ENCODE measurements around the gene CALN1.

The CALN1 gene

GRCh38 chr7:72281308-72281707 is 130.8 kb downstream of the CALN1 start:
- Histone ChIP-seq H3K4ac (ENCODE audit: low read length) (no peak overlapping the region), H4K91ac (ENCODE audit: low read depth, low read length, poor library complexity) (no peak overlapping the region), H2AK5ac (ENCODE audit: low read depth, low read length) (no peak overlapping the region), H2AFZ (ENCODE audit: low read length) (no peak overlapping the region), H4K8ac (ENCODE audit: low read depth, low read length) (no peak overlapping the region), H2BK5ac (ENCODE audit: low read length) (no peak overlapping the region), H2BK120ac (ENCODE audit: low read depth, low read length) (no peak overlapping the region), H3K9ac (ENCODE audit: low read depth, low read length, poor library complexity) (no peak overlapping the region), H3K23ac (ENCODE audit: low read depth, low read length, poor library complexity) (no peak overlapping the region), H3K27me3 (ENCODE audit: control insufficient read depth in 3 of 3, insufficient read depth in 3 of 3, low read depth in 1 of 3, low read length in 3 of 3) (no peaks in the 10 kb centered on the region), H2BK12ac (ENCODE audit: low read length) (no peak overlapping the region), H3K36me3 (replicated peaks in 1 of 2; ENCODE audit: control insufficient read depth in 2 of 2, insufficient read depth in 2 of 2, low read length in 2 of 2) (no peaks in the 10 kb centered on the region), H3K4me3 (ENCODE audit: low read length in 2 of 2) (no peak overlapping the region), H3K14ac (ENCODE audit: low read length) (no peak overlapping the region), H3K4me2 (ENCODE audit: insufficient read depth, low read length, poor library complexity, severe bottlenecking) (no peak overlapping the region), H2BK15ac (ENCODE audit: low read length) (no peak overlapping the region), H3K79me1 (ENCODE audit: low read depth, low read length) (no peaks in the 10 kb centered on the region), H3K27ac (replicated peaks; ENCODE audit: low read length) (no peak overlapping the region), H3K4me1 (ENCODE audit: control insufficient read depth in 2 of 2, insufficient read depth in 1 of 2, low read depth in 1 of 2, low read length in 2 of 2) (peaks cover 0 to 2% of the 10 kb centered on the region in 2 donors), H3K18ac (ENCODE audit: low read length) (no peak overlapping the region), H3K9me3 (replicated peaks in 1 of 2; ENCODE audit: control insufficient read depth in 2 of 2, insufficient read depth in 1 of 2, low read depth in 1 of 2, low read length in 2 of 2) (peaks cover 0 to 5% of the 10 kb centered on the region in 2 donors)
- no peak for DNase-seq (ENCODE audit: low spot score)
- no CpG with 5 or more reads among the region's 2 CpGs for WGBS, 2 donors (ENCODE audit: extremely low coverage in 2 of 2, insufficient read length in 2 of 2, insufficient replicate concordance in 1 of 2)

- Histone ChIP-seq H3K9me3 (replicated peaks in 1 of 2; ENCODE audit: control insufficient read depth in 2 of 2, insufficient read depth in 1 of 2, low read depth in 1 of 2, low read length in 2 of 2) (peaks cover 0 to 7% of the 10 kb centered on the region in 2 donors), H3K23ac (ENCODE audit: low read depth, low read length, poor library complexity) (no peak overlapping the region), H3K36me3 (replicated peaks in 1 of 2; ENCODE audit: control insufficient read depth in 2 of 2, insufficient read depth in 2 of 2, low read length in 2 of 2) (no peaks in the 10 kb centered on the region), H3K4me2 (ENCODE audit: insufficient read depth, low read length, poor library complexity, severe bottlenecking) (no peak overlapping the region), H3K27me3 (ENCODE audit: control insufficient read depth in 3 of 3, insufficient read depth in 3 of 3, low read depth in 1 of 3, low read length in 3 of 3) (no peaks in the 10 kb centered on the region), H2BK5ac (ENCODE audit: low read length) (no peak overlapping the region), H2AFZ (ENCODE audit: low read length) (no peak overlapping the region), H3K27ac (replicated peaks; ENCODE audit: low read length) (no peak overlapping the region), H2BK120ac (ENCODE audit: low read depth, low read length) (no peak overlapping the region), H2BK15ac (ENCODE audit: low read length) (no peak overlapping the region), H4K8ac (ENCODE audit: low read depth, low read length) (no peak overlapping the region), H3K4me3 (ENCODE audit: low read length in 2 of 2) (no peak overlapping the region), H3K4me1 (ENCODE audit: control insufficient read depth in 2 of 2, insufficient read depth in 1 of 2, low read depth in 1 of 2, low read length in 2 of 2) (peaks cover 0 to 2% of the 10 kb centered on the region in 2 donors), H3K4ac (ENCODE audit: low read length) (no peak overlapping the region), H3K9ac (ENCODE audit: low read depth, low read length, poor library complexity) (no peak overlapping the region), H4K91ac (ENCODE audit: low read depth, low read length, poor library complexity) (no peak overlapping the region), H2AK5ac (ENCODE audit: low read depth, low read length) (no peak overlapping the region), H3K79me1 (ENCODE audit: low read depth, low read length) (no peaks in the 10 kb centered on the region), H2BK12ac (ENCODE audit: low read length) (no peak overlapping the region), H3K18ac (ENCODE audit: low read length) (no peak overlapping the region), H3K14ac (ENCODE audit: low read length) (no peak overlapping the region)
- DNase-seq (ENCODE audit: low spot score), result no peak
- WGBS, 2 donors (ENCODE audit: extremely low coverage in 2 of 2, insufficient read length in 2 of 2, insufficient replicate concordance in 1 of 2), result no CpG with 5 or more reads among the region's 3 CpGs
Observed at GRCh38 chr7:72279203-72279602, 132.9 kb downstream of the CALN1 start.

GRCh38 chr7:72278550-72278949 is 133.6 kb downstream of the CALN1 start:
- H3K27me3 ChIP-seq (ENCODE audit: control insufficient read depth in 3 of 3, insufficient read depth in 3 of 3, low read depth in 1 of 3, low read length in 3 of 3), result no peaks in the 10 kb centered on the region
- no peak overlapping the region for H3K4me3 ChIP-seq (ENCODE audit: low read length in 2 of 2)
- H3K18ac ChIP-seq (ENCODE audit: low read length), result no peak overlapping the region
- H3K9ac ChIP-seq (ENCODE audit: low read depth, low read length, poor library complexity), result no peak overlapping the region
- no peak overlapping the region for H2AFZ ChIP-seq (ENCODE audit: low read length)
- H2BK12ac ChIP-seq (ENCODE audit: low read length), result no peak overlapping the region
- no peak overlapping the region for H3K14ac ChIP-seq (ENCODE audit: low read length)
- H4K91ac ChIP-seq (ENCODE audit: low read depth, low read length, poor library complexity), result no peak overlapping the region
- no peak overlapping the region for H3K4ac ChIP-seq (ENCODE audit: low read length)
- no peak overlapping the region for H3K23ac ChIP-seq (ENCODE audit: low read depth, low read length, poor library complexity)
- no peak overlapping the region for H2BK15ac ChIP-seq (ENCODE audit: low read length)
- H2BK120ac ChIP-seq (ENCODE audit: low read depth, low read length), result no peak overlapping the region
- H3K27ac ChIP-seq (replicated peaks; ENCODE audit: low read length), result no peak overlapping the region
- no peak overlapping the region for H2BK5ac ChIP-seq (ENCODE audit: low read length)
- DNase-seq (ENCODE audit: low spot score), result no peak
- no peaks in the 10 kb centered on the region for H3K79me1 ChIP-seq (ENCODE audit: low read depth, low read length)
- H3K4me2 ChIP-seq (ENCODE audit: insufficient read depth, low read length, poor library complexity, severe bottlenecking), result no peak overlapping the region
- no peaks in the 10 kb centered on the region for H3K36me3 ChIP-seq (replicated peaks in 1 of 2; ENCODE audit: control insufficient read depth in 2 of 2, insufficient read depth in 2 of 2, low read length in 2 of 2)
- WGBS, 2 donors (ENCODE audit: extremely low coverage in 2 of 2, insufficient read length in 2 of 2, insufficient replicate concordance in 1 of 2), result no CpG with 5 or more reads among the region's 8 CpGs
- peaks cover 0 to 6% of the 10 kb centered on the region in 2 donors for H3K9me3 ChIP-seq (replicated peaks in 1 of 2; ENCODE audit: control insufficient read depth in 2 of 2, insufficient read depth in 1 of 2, low read depth in 1 of 2, low read length in 2 of 2)
- H4K8ac ChIP-seq (ENCODE audit: low read depth, low read length), result no peak overlapping the region
- H3K4me1 ChIP-seq (ENCODE audit: control insufficient read depth in 2 of 2, insufficient read depth in 1 of 2, low read depth in 1 of 2, low read length in 2 of 2), result peaks cover 0 to 2% of the 10 kb centered on the region in 2 donors
- H2AK5ac ChIP-seq (ENCODE audit: low read depth, low read length), result no peak overlapping the region

DNA sequence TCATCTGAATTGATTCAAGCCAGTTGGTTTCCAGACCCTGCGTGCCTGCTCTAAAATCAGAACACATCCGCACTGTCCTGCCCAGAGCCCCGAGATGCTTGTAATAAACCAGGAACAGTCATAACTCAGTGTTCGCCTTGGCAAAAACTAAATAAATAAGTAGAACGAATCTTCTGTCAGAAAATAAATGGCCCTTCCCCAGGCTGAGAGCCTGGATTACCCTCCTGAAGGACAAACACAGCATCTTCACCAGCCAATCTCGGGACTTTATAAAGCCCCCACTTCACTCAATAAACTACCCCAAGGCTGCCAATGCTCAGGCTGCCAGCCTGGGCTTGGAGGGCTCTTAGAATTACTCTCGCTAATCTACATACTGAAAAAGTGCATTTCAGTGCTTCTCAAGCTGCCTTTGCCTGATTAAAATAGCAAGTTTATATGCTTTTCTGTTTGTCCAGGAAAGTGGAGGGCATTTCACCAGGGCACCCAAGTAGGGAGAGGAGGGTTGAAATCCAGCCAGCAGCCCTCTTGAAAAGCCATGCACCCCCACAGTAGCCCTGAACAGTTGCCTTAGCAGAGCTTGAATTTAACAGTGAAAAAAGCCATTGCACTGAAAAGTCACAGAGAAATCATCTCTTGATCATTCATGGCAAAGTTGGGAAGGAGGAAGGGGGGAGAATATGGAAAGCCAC is 136.6 kb downstream of the CALN1 start:
- H3K36me3 ChIP-seq (replicated peaks in 1 of 2; ENCODE audit: control insufficient read depth in 2 of 2, insufficient read depth in 2 of 2, low read length in 2 of 2), result no peaks in the 10 kb centered on the region
- H2BK15ac ChIP-seq (ENCODE audit: low read length), result no peak overlapping the region
- no peak overlapping the region for H2BK120ac ChIP-seq (ENCODE audit: low read depth, low read length)
- H2AFZ ChIP-seq (ENCODE audit: low read length), result no peak overlapping the region
- WGBS, 2 donors (ENCODE audit: extremely low coverage in 2 of 2, insufficient read length in 2 of 2, insufficient replicate concordance in 1 of 2), result no CpG with 5 or more reads among the region's 7 CpGs
- peaks cover 0 to 2% (median 0%) of the 10 kb centered on the region in 3 experiments for H3K27me3 ChIP-seq (ENCODE audit: control insufficient read depth in 3 of 3, insufficient read depth in 3 of 3, low read depth in 1 of 3, low read length in 3 of 3)
- no peak overlapping the region for H3K18ac ChIP-seq (ENCODE audit: low read length)
- no peak overlapping the region for H2BK12ac ChIP-seq (ENCODE audit: low read length)
- H3K4me3 ChIP-seq (ENCODE audit: low read length in 2 of 2), result no peak overlapping the region
- no peak overlapping the region for H4K91ac ChIP-seq (ENCODE audit: low read depth, low read length, poor library complexity)
- H2BK5ac ChIP-seq (ENCODE audit: low read length), result no peak overlapping the region
- no peak overlapping the region for H2AK5ac ChIP-seq (ENCODE audit: low read depth, low read length)
- no peaks in the 10 kb centered on the region for H3K79me1 ChIP-seq (ENCODE audit: low read depth, low read length)
- no peak overlapping the region for H3K14ac ChIP-seq (ENCODE audit: low read length)
- H3K27ac ChIP-seq (replicated peaks; ENCODE audit: low read length), result no peak overlapping the region
- no peak overlapping the region for H4K8ac ChIP-seq (ENCODE audit: low read depth, low read length)
- no peak overlapping the region for H3K4ac ChIP-seq (ENCODE audit: low read length)
- DNase-seq (ENCODE audit: low spot score), result no peak
- H3K9ac ChIP-seq (ENCODE audit: low read depth, low read length, poor library complexity), result no peak overlapping the region
- no peak overlapping the region for H3K4me2 ChIP-seq (ENCODE audit: insufficient read depth, low read length, poor library complexity, severe bottlenecking)
- peaks cover 0 to 6% of the 10 kb centered on the region in 2 donors for H3K9me3 ChIP-seq (replicated peaks in 1 of 2; ENCODE audit: control insufficient read depth in 2 of 2, insufficient read depth in 1 of 2, low read depth in 1 of 2, low read length in 2 of 2)
- peaks cover 0 to 2% of the 10 kb centered on the region in 2 donors for H3K4me1 ChIP-seq (ENCODE audit: control insufficient read depth in 2 of 2, insufficient read depth in 1 of 2, low read depth in 1 of 2, low read length in 2 of 2)
- H3K23ac ChIP-seq (ENCODE audit: low read depth, low read length, poor library complexity), result no peak overlapping the region
